IPS-20b (cell line): ENCODE data around the gene ZNRF3.

Experiments used
- H3K27ac ChIP-seq: one replicate; pipeline ENCODE4 v1.5.1; 2013; ENCODE audit warnings: low read length
- H3K27me3 ChIP-seq: 2 replicates; pipeline ENCODE4 v1.6.1; 2013; ENCODE audit warnings: mild to moderate bottlenecking, low read length, inconsistent platforms; ENCODE audit not compliant: insufficient read depth
- H3K36me3 ChIP-seq: 2 replicates; pipeline ENCODE4 v1.6.1; 2013; ENCODE audit warnings: low read depth, mild to moderate bottlenecking, inconsistent platforms, low read length, moderate library complexity; ENCODE audit not compliant: insufficient read depth
- H3K4me1 ChIP-seq: 2 replicates; pipeline ENCODE4 v1.6.1; 2013; ENCODE audit warnings: mild to moderate bottlenecking, control low read depth, inconsistent platforms, low read length, moderate library complexity; ENCODE audit not compliant: insufficient read depth
- H3K4me3 ChIP-seq: 2 replicates; pipeline ENCODE4 v1.5.1; 2013; ENCODE audit warnings: mild to moderate bottlenecking, low read length, inconsistent platforms
- H3K9ac ChIP-seq: 2 replicates; pipeline ENCODE4 v1.6.1; 2013; ENCODE audit warnings: low read depth, mild to moderate bottlenecking, inconsistent platforms, low read length, moderate library complexity
- H3K9me3 ChIP-seq: 2 replicates; pipeline ENCODE4 v1.6.1; 2013; ENCODE audit warnings: mild to moderate bottlenecking, low read depth, low read length, inconsistent platforms; ENCODE audit not compliant: insufficient read depth

The ZNRF3 gene

GRCh38 chr22:28963362-28963761 lies 80.0 kb downstream of the ZNRF3 start:
- H3K4me3 ChIP-seq: no peak overlapping the region
- no peaks in the 10 kb centered on the region for H3K27me3 ChIP-seq
- H3K36me3 ChIP-seq: 0 out of 2 replicates have a peak, but pooled peaks cover 4% of the 10 kb centered on the region
- no peaks in the 10 kb centered on the region for H3K9me3 ChIP-seq
- H3K27ac ChIP-seq: no peak overlapping the region
- peaks cover 19% of the 10 kb centered on the region for H3K4me1 ChIP-seq
- no peak overlapping the region for H3K9ac ChIP-seq

DNA sequence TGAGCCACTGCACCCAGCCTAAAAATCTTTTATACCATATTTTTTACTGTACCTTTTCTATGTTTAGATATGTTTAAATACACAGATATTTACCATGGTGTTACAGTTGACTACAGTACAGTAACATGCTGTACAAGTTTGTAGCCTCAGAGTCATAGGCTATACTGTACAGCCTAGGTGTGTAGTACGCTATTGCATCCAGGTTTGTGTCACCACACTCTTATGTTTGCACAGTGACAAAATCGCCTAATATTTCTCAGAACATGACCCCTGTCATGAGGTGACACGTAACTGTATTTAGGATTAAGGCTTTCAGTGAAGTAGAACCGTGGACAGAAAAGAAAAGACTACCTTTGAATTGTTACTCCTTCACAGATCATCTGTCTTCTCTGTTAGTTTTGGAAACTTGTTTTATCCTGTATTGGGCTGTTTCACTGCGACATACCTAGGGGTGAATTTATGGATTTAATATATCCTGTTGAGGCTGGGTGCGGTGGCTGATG lies 83.8 kb downstream of the ZNRF3 start:
- Histone ChIP-seq H3K4me3 (no peak overlapping the region), H3K9me3 (no peaks in the 10 kb centered on the region), H3K27me3 (no peaks in the 10 kb centered on the region), H3K4me1 (peaks cover 26% of the 10 kb centered on the region), H3K36me3 (no peaks in the 10 kb centered on the region), H3K27ac (no peak overlapping the region), H3K9ac (no peak overlapping the region)

DNA sequence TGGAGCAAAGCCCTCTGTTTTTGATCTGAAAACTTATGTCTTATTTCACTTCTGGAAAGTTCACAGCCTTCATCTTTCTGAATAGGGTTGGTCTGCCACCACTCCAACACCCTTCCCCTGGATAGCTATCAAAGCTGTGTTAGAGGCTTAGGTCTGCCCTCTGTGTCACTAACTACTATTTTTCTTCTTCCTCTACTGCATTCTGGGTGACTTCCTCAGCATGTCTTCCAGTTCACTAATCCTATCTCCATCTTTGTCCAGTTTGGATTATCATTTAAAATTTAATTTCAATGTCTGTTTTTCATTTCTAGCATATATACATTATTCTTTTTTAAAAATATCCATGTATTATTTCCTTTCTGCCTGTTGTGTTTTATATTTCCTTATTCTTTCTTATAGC lies 84.6 kb downstream of the ZNRF3 start:
- no peak overlapping the region for H3K9ac ChIP-seq
- H3K4me1 ChIP-seq: peaks cover 24% of the 10 kb centered on the region
- no peak overlapping the region for H3K27ac ChIP-seq
- no peaks in the 10 kb centered on the region for H3K27me3 ChIP-seq
- no peak overlapping the region for H3K4me3 ChIP-seq
- H3K9me3 ChIP-seq: no peaks in the 10 kb centered on the region
- H3K36me3 ChIP-seq: no peaks in the 10 kb centered on the region

DNA sequence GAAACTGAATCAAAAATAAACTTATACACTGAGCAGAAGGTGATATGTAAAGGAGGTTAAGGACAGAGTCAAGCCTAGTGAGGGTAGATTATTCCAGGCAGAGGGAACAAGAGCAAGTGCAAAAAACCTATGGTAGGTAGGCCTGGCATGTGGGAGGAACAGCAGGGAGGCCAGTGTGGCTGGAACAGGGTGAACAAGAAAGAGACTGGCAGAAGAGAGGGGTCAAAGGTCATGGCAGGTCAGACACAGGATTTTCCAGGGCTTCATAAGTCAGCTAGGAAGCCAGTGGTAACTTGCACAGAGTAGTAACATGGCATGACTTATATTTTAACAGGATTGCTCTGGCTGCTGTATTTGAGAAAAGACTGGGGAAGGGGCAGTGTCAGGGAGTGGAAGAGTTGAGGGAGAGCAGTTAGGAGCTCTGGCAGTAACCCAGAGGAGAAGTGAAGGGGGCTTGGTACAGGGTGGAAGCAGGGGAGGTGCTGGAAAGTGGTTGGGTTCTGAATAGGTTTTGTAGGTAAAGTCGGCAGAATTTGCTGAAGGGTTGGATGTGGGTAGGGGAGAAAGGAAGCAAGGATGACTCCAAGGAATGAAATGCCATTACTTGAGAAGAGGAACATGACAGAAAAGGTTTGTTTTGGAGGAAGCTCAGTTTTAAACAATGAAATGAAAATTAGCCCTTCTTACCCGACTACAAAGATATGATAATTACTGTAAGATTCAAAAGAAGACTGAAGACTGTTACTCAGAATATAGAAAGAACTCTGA lies 86.2 kb downstream of the ZNRF3 start:
- H3K9me3 ChIP-seq: no peaks in the 10 kb centered on the region
- no peaks in the 10 kb centered on the region for H3K27me3 ChIP-seq
- no peaks in the 10 kb centered on the region for H3K36me3 ChIP-seq
- H3K4me3 ChIP-seq: no peak overlapping the region
- no peak overlapping the region for H3K27ac ChIP-seq
- H3K4me1 ChIP-seq: peaks cover 16% of the 10 kb centered on the region
- no peak overlapping the region for H3K9ac ChIP-seq

- no peak overlapping the region for H3K9ac ChIP-seq
- H3K4me1 ChIP-seq: peaks cover 31% of the 10 kb centered on the region
- no peaks in the 10 kb centered on the region for H3K36me3 ChIP-seq
- H3K4me3 ChIP-seq: no peak overlapping the region
- no peaks in the 10 kb centered on the region for H3K27me3 ChIP-seq
- no peak overlapping the region for H3K27ac ChIP-seq
- no peaks in the 10 kb centered on the region for H3K9me3 ChIP-seq
Observed at GRCh38 chr22:28973352-28973751, 90.0 kb downstream of the ZNRF3 start.

GRCh38 chr22:28977060-28977459 lies 93.7 kb downstream of the ZNRF3 start:
- Histone ChIP-seq H3K4me3 (no peak overlapping the region), H3K36me3 (no peaks in the 10 kb centered on the region), H3K9me3 (no peaks in the 10 kb centered on the region), H3K4me1 (peaks cover 19% of the 10 kb centered on the region), H3K27me3 (no peaks in the 10 kb centered on the region), H3K9ac (no peak overlapping the region), H3K27ac (no peak overlapping the region)

- no peak overlapping the region for H3K9ac ChIP-seq
- no peaks in the 10 kb centered on the region for H3K9me3 ChIP-seq
- no peaks in the 10 kb centered on the region for H3K27me3 ChIP-seq
- no peak overlapping the region for H3K4me3 ChIP-seq
- no peaks in the 10 kb centered on the region for H3K36me3 ChIP-seq
- peaks cover 21% of the 10 kb centered on the region for H3K4me1 ChIP-seq
- H3K27ac ChIP-seq: no peak overlapping the region
Observed at GRCh38 chr22:28977481-28977971, 94.2 kb downstream of the ZNRF3 start.

DNA sequence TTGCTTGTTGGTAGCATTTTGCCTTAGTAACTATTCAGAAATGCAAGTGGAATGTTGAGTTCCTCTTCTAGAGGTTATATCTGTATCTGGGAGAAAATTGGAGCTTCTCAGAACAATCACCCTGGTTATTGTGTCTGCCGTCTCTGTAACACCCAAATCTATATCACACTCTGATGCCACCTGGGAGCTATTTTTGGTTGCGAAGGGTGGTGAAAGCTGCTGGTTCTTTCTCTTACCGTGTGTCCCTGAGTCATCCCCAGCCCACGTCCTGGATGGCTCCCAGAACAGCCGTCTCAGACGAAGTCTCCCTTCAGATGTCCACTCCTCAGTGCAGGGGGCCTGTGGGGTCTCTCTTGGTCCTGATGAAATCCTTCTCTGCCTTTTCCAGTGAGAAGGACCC lies 94.8 kb downstream of the ZNRF3 start:
- no peaks in the 10 kb centered on the region for H3K27me3 ChIP-seq
- H3K9me3 ChIP-seq: no peaks in the 10 kb centered on the region
- H3K4me3 ChIP-seq: no peak overlapping the region
- H3K36me3 ChIP-seq: no peaks in the 10 kb centered on the region
- no peak overlapping the region for H3K9ac ChIP-seq
- no peak overlapping the region for H3K27ac ChIP-seq
- H3K4me1 ChIP-seq: peaks cover 27% of the 10 kb centered on the region

DNA sequence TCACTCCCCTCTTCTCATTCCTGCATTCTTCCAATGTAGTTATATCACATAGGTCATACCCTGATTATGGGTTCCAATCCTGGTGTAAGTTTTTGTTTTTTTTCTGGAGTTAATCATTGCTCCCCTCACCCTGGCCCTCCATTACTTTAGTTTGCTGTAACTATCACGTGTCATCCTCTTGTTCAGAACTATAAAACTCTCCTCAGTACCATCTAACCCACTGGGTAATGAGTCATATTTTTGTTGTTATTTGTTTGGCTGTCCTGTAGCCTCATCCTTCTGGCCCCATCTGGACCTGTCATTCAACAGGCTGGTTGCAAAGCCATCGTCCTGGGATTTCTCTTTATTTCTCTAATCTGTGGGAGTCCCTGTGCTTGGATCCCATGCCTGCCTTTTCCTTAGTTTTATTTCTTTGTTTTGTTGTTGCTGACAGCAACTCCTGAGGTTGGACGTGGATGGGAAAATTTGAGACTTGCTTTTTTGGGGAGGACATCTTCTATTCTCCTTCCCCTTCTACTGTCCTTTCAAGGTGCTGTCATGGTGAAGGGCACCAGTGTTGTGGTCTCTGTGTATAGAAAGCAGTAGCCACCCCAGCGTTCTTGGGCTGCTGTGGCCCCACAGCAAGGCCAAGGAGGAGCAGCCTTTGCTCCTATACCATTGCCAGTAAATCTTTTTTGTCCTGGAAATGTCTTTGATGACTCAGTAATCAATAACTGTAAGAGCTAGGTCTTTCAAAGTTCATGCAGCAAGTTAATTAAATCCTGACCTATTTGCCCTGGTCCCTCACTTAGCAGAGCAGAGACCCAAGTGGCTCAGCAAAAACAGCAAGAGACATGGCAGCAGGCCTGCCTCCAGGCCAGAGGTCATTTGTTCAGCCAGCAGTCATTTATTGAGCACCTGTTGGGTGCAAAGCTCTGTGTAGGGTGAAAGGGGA lies 95.8 kb downstream of the ZNRF3 start:
- Histone ChIP-seq H3K36me3 (no peaks in the 10 kb centered on the region), H3K4me3 (no peak overlapping the region), H3K9me3 (no peaks in the 10 kb centered on the region), H3K9ac (no peak overlapping the region), H3K27me3 (no peaks in the 10 kb centered on the region), H3K27ac (no peak overlapping the region), H3K4me1 (peaks cover 37% of the 10 kb centered on the region)

DNA sequence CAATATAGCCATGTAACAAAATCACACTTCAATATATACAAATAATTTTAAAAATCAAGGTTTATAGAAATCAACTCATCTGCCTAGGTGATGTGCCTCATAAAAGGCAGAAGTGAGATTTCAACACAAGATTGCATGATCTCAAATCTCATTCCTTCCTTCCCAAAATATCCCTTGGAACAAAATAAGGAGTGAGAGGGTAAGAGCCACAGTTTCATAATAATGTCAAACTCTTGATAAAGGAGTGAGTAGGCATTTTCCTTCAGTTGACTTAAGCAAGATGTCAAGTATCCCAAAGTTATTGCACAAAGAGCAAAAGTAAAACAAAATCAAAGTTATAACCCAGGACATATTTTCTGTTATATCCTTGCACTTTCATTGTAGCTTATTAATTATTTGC lies 97.0 kb downstream of the ZNRF3 start:
- no peak overlapping the region for H3K4me3 ChIP-seq
- H3K27ac ChIP-seq: no peak overlapping the region
- H3K36me3 ChIP-seq: no peaks in the 10 kb centered on the region
- H3K9ac ChIP-seq: no peak overlapping the region
- H3K27me3 ChIP-seq: no peaks in the 10 kb centered on the region
- H3K9me3 ChIP-seq: no peaks in the 10 kb centered on the region
- H3K4me1 ChIP-seq: peaks cover 39% of the 10 kb centered on the region

- Histone ChIP-seq H3K4me1 (peaks cover 44% of the 10 kb centered on the region), H3K9ac (no peak overlapping the region), H3K27ac (no peak overlapping the region), H3K36me3 (peaks cover 3% of the 10 kb centered on the region; the same call in 1 of the 2 replicates), H3K4me3 (no peak overlapping the region), H3K27me3 (no peaks in the 10 kb centered on the region), H3K9me3 (no peaks in the 10 kb centered on the region)
Observed at GRCh38 chr22:28981818-28982499, 98.6 kb downstream of the ZNRF3 start.
